Subcutaneous adipose tissue (tissue), 4 donors: ENCODE data around the gene AMBRA1. TPM values are rescaled to one million over a fixed set of nuclear protein-coding genes. Genes with fewer than 3 reads are reported as not detected.

Experiments used
- total RNA-seq, 4 donors: library from RNA; depleted of rRNA; stranded (reverse); fragments of >200 nt; gene quantifications; one replicate each; pipeline ENCODE4 v1.1.0, GENCODE V29; 2016
- TF ChIP-seq, protein P1 (sequence below): fragments of 450-650 bp; IDR thresholded peaks from one replicate; pipeline ENCODE4 v1.5.1; 2016; ENCODE audit warnings: low read depth, mild to moderate bottlenecking, control low read depth, antibody characterized with exemption, moderate library complexity

Gene AMBRA1
- total RNA-seq, 4 donors from 2014 or later = 17.1 to 39.4 (median 23.5) TPM

DNA sequence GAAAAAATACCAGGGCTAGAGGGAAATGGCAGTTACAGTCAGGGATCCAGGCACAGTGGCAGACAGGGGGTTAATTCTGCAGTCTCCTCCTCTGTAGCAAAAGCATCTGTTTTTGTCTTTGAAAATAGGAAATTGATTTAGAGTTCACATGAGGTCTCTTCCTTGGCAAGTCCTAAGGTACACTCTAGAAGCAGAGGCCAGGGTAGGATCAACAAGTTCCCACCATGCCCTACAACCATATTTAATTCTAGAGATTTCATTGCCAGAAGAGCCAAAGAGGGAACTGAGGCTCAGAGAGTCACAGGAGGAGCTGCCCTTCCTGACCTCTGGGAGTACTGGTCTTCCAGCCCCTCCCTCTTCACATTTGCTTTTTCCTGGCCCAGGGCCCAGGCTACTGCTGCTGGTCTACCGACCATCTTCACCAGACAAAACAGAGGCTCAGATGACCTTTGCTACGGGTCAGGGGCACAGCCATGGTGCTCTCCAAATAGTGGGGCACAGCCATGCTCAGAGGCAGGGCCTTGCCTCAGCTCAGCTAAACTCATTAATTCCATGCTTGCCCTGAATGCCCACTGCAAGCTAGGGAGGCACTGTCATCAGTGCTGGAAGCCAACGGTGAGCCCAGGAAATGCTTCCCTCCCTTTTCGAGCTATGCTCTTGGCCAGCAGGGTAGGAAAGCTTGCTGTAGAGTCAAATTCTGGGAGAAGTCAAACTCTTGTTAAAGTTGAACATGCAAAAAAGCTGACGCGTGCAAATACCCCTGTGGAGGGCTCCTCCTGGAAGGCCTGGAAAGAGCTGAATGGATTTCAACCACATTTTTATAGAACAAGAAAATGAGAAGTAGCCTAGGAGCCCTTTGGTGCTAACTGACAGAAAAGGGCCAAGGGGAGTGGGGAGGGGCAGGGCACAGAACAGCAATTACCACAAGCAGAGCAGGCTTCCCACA is 190.6 kb downstream of the AMBRA1 start:
- TF ChIP-seq, protein P1, sequence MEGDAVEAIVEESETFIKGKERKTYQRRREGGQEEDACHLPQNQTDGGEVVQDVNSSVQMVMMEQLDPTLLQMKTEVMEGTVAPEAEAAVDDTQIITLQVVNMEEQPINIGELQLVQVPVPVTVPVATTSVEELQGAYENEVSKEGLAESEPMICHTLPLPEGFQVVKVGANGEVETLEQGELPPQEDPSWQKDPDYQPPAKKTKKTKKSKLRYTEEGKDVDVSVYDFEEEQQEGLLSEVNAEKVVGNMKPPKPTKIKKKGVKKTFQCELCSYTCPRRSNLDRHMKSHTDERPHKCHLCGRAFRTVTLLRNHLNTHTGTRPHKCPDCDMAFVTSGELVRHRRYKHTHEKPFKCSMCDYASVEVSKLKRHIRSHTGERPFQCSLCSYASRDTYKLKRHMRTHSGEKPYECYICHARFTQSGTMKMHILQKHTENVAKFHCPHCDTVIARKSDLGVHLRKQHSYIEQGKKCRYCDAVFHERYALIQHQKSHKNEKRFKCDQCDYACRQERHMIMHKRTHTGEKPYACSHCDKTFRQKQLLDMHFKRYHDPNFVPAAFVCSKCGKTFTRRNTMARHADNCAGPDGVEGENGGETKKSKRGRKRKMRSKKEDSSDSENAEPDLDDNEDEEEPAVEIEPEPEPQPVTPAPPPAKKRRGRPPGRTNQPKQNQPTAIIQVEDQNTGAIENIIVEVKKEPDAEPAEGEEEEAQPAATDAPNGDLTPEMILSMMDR = no peak

DNA sequence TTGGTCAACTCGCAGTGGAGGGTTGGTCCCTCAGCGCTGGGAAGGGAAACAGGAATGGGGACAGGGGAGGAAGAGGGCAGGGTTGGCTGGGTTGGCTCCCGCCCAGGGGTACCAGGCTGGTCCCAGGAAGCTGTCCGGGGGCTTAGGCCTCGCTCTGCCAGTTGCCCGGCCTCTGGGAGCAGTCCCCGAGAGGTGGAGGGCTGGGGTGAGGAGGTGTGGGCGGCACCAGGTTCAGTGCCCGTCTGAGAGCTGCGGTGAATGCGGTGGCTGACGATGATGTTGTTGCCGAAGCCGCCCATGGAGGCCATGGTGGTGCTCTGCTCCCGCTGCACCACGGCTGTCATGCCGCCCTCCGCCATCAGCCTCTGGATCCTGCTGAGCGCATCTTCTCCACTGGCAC is 196.3 kb downstream of the AMBRA1 start:
- TF ChIP-seq, protein P1 = no peak

DNA sequence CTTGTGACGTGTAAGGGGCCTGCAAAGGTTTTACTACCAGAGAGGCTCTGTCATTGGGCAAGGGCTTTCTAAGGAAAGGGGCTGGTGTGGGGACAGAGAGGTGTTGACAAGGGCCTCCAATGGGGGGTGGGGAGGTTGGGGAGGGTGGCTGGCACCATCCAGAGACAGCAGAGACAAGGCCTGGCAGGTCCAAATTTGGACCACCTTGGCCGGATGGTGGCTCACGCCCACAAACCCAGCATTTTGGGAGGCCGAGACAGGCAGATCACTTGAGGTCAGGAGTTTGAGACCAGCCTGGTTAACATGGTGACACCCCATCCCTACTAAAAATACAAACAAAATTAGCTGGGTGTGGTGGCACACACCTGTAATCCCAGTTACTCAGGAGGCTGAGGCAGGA is 200.1 kb downstream of the AMBRA1 start:
- TF ChIP-seq, protein P1 = no peak

DNA sequence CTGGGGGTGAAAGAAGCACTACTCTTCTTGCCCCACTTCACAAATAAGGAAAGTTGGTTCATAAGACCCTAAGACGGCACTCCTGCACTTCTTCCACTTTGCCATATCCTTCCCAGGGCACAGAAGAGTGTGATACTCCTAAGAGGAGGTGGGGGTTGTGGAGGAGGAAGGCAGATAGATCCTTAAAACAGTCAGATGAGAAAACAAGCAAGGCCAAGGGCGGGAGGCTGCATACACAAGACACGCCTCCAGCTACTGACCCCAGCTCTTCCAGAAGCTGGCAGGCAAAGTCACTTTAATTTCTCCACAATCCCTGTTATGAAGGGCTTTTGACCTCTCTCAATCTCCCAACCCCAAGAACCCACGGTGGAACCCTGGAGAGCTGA is 200.6 kb downstream of the AMBRA1 start:
- TF ChIP-seq, protein P1 = no peak

DNA sequence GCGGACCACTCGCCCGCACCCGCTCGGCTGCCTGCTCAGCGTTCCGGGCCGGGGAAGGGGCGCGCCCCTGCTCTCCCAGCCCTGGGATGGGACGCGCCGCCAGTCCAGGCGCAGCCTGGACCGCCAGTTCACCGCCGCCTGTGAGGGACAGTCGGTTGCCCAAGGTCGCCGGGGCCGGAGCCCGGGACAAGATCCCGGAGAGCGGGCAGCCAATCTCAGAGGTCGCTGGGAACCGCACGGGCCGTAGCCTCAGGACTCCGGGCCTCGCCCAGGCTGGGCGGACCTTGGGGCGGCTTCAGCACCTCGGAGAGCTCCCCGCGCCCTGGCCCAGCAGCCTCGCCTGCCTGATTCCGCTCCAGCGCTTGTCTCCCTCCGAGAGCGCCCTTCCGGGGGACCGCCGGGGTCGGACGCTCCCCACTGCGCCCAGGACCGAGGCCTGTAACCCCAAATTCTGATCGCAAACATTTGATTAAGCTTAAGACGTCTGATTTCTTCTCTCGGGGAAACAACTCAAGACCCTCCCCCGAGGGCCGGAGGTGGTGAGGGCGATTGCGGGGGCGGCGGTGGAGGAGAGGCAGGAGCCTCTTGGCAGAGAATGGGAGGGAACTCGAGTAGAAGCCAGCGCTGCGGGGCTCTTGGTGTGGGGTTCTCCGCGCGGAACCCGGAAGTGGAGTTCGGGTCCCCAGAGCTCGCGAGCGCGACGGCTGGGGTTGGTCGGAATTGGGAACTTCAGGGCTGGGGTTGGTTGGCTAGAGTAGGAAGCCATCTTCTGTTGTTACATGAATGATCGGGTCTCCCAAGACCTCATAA is 201.2 kb downstream of the AMBRA1 start:
- TF ChIP-seq, protein P1 = no peak

DNA sequence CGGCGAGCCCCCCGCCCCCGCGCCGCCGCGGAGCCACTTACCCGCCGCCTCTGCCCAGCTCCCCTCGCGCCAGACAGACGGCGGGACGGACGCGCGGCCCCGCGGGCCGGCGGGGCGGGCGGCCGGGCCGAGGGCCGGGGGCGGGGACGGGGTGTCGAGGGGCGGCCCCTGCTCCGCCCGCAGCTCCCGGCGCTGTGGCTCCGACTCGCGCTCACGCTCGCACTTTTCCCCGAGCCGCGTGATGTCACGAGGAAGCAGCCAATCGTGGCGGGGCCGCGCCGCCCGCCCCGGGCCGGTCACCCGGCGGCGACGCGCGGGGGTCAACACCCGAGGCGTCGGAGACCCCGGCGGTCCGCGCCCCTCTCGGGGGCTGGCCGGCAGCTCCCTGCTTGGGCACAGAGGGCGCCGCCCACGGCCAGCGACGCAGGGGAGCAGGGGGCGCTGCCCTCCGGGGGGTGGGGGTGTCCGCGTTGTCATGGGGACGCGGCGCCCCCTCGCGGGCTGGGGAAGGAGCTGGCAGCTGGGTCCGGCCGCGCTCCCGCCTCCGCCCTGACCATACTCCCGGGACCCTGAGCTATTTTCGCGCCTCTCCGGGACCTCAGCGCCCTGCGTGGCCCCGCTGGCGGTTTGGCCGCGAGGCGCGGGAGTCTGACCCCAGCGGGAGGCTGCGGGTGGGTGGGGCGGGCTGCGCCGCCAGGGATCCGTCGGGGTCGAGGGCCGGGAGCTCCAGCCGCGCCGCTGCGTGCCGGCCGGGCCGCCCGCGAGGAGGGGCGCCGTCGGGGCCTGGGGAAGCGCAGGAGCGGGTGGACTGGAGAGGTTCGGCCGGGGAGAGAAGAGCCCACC is 202.0 kb downstream of the AMBRA1 start, which contains the start of gene CHRM4:
TSS of gene CHRM4 (minus strand) at position 199 of the 843 bp plus-strand sequence. CDS start 5,219 bp downstream, outside the sequence.
- TF ChIP-seq, protein P1 = no peak
